OCI-LY1 (cell line): ENCODE data around the gene C2.

Source experiments
- H2AFZ ChIP-seq: fragments of 200-600 bp; sonication (generic), shearing (Covaris generic); 2 replicates; pipeline ENCODE4 v1.6.0; 2014; ENCODE audit warnings: antibody characterized with exemption, mild to moderate bottlenecking, low read length
- H3F3A ChIP-seq: fragments of 200-600 bp; sonication (generic), shearing (Covaris generic); 2 replicates; pipeline ENCODE4 v1.6.0; 2014; ENCODE audit warnings: mild to moderate bottlenecking, antibody characterized with exemption, low read length, moderate library complexity; ENCODE audit not compliant: insufficient read depth
- H3K27ac ChIP-seq: fragments of 200-600 bp; sonication (generic); 2 replicates; pipeline ENCODE4 v1.5.1; 2014; ENCODE audit warnings: low read length, mixed run types, mild to moderate bottlenecking, low read depth; ENCODE audit not compliant: poor library complexity, severe bottlenecking
- H3K27me3 ChIP-seq: fragments of 200-600 bp; sonication (generic); 2 replicates; pipeline ENCODE4 v1.6.0; 2014; ENCODE audit warnings: antibody characterized with exemption, mild to moderate bottlenecking, low read length, moderate library complexity; ENCODE audit not compliant: insufficient read depth
- H3K36me3 ChIP-seq: fragments of 200-600 bp; sonication (generic); 2 replicates; pipeline ENCODE4 v1.6.1; 2014; ENCODE audit warnings: mild to moderate bottlenecking, antibody characterized with exemption, low read length, moderate library complexity, mixed read lengths; ENCODE audit not compliant: insufficient read depth
- H3K4me1 ChIP-seq: fragments of 200-600 bp; sonication (generic); 2 replicates; pipeline ENCODE4 v1.5.1; 2014; ENCODE audit warnings: mild to moderate bottlenecking, low read length, moderate library complexity; ENCODE audit not compliant: insufficient read depth, severe bottlenecking
- H3K4me2 ChIP-seq: fragments of 200-600 bp; sonication (generic), shearing (Covaris generic); 2 replicates; pipeline ENCODE4 v1.6.1; 2014; ENCODE audit warnings: low read length
- H3K4me3 ChIP-seq: fragments of 200-600 bp; sonication (generic); 2 replicates; pipeline ENCODE4 v1.5.1; 2014; ENCODE audit warnings: low read length, low read depth, mild to moderate bottlenecking, mixed read lengths; ENCODE audit not compliant: poor library complexity, severe bottlenecking
- H3K79me2 ChIP-seq: fragments of 200-600 bp; shearing (Covaris generic); 2 replicates; pipeline ENCODE4 v1.6.1; 2016; ENCODE audit warnings: mixed run types, low read length, mixed read lengths; ENCODE audit not compliant: insufficient read depth
- H3K9ac ChIP-seq: fragments of 200-600 bp; sonication (generic), shearing (Covaris generic); 2 replicates; pipeline ENCODE4 v1.6.1; 2014; ENCODE audit warnings: mild to moderate bottlenecking, low read length, mixed read lengths
- H3K9me2 ChIP-seq: fragments of 200-600 bp; sonication (generic), shearing (Covaris generic); 2 replicates; pipeline ENCODE4 v1.6.1; 2014; ENCODE audit warnings: low read depth, mild to moderate bottlenecking, low read length, mixed read lengths
- H3K9me3 ChIP-seq: fragments of 200-600 bp; shearing (Covaris generic); 2 replicates; pipeline ENCODE4 v1.6.1; 2014; ENCODE audit warnings: low read length, mixed read lengths
- H4K20me1 ChIP-seq: fragments of 200-600 bp; sonication (generic), shearing (Covaris generic); 2 replicates; pipeline ENCODE4 v1.6.0; 2016; ENCODE audit warnings: mild to moderate bottlenecking, low read length; ENCODE audit not compliant: insufficient read depth
- EZH2 ChIP-seq: fragments of 200-600 bp; sonication (generic), shearing (Covaris generic); IDR thresholded peaks from 2 replicates; pipeline ENCODE4 v1.8.0; 2017; ENCODE audit warnings: borderline replicate concordance, mixed run types, mild to moderate bottlenecking, antibody characterized with exemption, low read length, moderate library complexity, mixed read lengths
- TF ChIP-seq, protein P1 (sequence below): fragments of 200-600 bp; sonication (generic), shearing (Covaris generic); IDR thresholded peaks from 2 replicates; pipeline ENCODE4 v1.5.1; 2017; ENCODE audit warnings: mild to moderate bottlenecking, antibody characterized with exemption, low read length, moderate library complexity, mixed read lengths

C2 gene

GRCh38 chr6:31945154-31945506 lies 17.6 kb downstream of the C2 start:
- no peaks in the 10 kb centered on the region for H4K20me1 ChIP-seq
- H3K9ac ChIP-seq: no peak overlapping the region
- no peaks in the 10 kb centered on the region for H3K4me1 ChIP-seq
- no peaks in the 10 kb centered on the region for H3K79me2 ChIP-seq
- no peaks in the 10 kb centered on the region for H3K9me3 ChIP-seq
- no peak overlapping the region for H3K4me2 ChIP-seq
- H2AFZ ChIP-seq: no peak overlapping the region
- no peaks in the 10 kb centered on the region for H3F3A ChIP-seq
- H3K36me3 ChIP-seq: no peaks in the 10 kb centered on the region
- H3K9me2 ChIP-seq: no peaks in the 10 kb centered on the region
- H3K4me3 ChIP-seq: no peak overlapping the region
- TF ChIP-seq EZH2: no peak
- TF ChIP-seq, protein P1, sequence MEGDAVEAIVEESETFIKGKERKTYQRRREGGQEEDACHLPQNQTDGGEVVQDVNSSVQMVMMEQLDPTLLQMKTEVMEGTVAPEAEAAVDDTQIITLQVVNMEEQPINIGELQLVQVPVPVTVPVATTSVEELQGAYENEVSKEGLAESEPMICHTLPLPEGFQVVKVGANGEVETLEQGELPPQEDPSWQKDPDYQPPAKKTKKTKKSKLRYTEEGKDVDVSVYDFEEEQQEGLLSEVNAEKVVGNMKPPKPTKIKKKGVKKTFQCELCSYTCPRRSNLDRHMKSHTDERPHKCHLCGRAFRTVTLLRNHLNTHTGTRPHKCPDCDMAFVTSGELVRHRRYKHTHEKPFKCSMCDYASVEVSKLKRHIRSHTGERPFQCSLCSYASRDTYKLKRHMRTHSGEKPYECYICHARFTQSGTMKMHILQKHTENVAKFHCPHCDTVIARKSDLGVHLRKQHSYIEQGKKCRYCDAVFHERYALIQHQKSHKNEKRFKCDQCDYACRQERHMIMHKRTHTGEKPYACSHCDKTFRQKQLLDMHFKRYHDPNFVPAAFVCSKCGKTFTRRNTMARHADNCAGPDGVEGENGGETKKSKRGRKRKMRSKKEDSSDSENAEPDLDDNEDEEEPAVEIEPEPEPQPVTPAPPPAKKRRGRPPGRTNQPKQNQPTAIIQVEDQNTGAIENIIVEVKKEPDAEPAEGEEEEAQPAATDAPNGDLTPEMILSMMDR: no peak
- H3K27ac ChIP-seq: no peak overlapping the region
- H3K27me3 ChIP-seq: peaks cover 11% of the 10 kb centered on the region

- TF ChIP-seq, protein P1: no peak
- no peak for TF ChIP-seq EZH2
- Histone ChIP-seq H3K4me3 (no peak within 1 kb of the TSS), H2AFZ (no peak within 1 kb of the TSS), H3K4me2 (no peak within 1 kb of the TSS), H3K9me2 (no peaks in the 10 kb centered on the region), H3K9me3 (no peaks in the 10 kb centered on the region), H4K20me1 (no peaks in the 10 kb centered on the region), H3K27ac (no peak within 1 kb of the TSS), H3F3A (no peaks in the 10 kb centered on the region), H3K36me3 (no peaks in the 10 kb centered on the region), H3K27me3 (peaks cover 11% of the 10 kb centered on the region), H3K79me2 (no peaks in the 10 kb centered on the region), H3K9ac (no peak within 1 kb of the TSS), H3K4me1 (no peaks in the 10 kb centered on the region)
Measured at GRCh38 chr6:31945507-31946369, 18.2 kb downstream of the C2 start, which contains the start of gene CFB. CFB (plus strand) TSS chr6:31946095; CDS start chr6:31946222, 127 bp downstream.

DNA sequence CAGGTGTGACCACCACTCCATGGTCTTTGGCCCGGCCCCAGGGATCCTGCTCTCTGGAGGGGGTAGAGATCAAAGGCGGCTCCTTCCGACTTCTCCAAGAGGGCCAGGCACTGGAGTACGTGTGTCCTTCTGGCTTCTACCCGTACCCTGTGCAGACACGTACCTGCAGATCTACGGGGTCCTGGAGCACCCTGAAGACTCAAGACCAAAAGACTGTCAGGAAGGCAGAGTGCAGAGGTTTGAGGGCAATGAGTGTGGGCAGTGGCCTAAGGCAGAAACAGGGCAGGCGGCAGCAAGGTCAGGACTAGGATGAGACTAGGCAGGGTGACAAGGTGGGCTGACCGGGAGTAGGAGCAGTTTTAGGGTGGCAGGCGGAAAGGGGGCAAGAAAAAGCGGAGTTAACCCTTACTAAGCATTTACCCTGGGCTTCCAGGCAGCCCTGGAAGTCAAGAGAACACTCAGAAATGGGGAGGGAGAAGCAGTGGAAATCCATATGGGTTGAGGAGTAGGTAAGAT lies 18.9 kb downstream of the C2 start:
- H4K20me1 ChIP-seq: no peaks in the 10 kb centered on the region
- no peak overlapping the region for H3K9ac ChIP-seq
- H3K4me1 ChIP-seq: no peaks in the 10 kb centered on the region
- H3K79me2 ChIP-seq: no peaks in the 10 kb centered on the region
- H3K4me3 ChIP-seq: no peak overlapping the region
- no peak for TF ChIP-seq EZH2
- TF ChIP-seq, protein P1: no peak
- peaks cover 5% of the 10 kb centered on the region; the same call in 1 of the 2 replicates for H3K36me3 ChIP-seq
- H2AFZ ChIP-seq: no peak overlapping the region
- no peak overlapping the region for H3K27ac ChIP-seq
- no peaks in the 10 kb centered on the region for H3K9me2 ChIP-seq
- H3K9me3 ChIP-seq: no peaks in the 10 kb centered on the region
- no peaks in the 10 kb centered on the region for H3F3A ChIP-seq
- no peak overlapping the region for H3K4me2 ChIP-seq
- peaks cover 11% of the 10 kb centered on the region for H3K27me3 ChIP-seq
